ENCODE measurements around the gene HMGXB3. TPM values are rescaled to one million over a fixed set of nuclear protein-coding genes. Genes with fewer than 3 reads are reported as not detected.

HMGXB3 gene
- total RNA-seq, 2 donors from 2014 or later = 22.6 to 43.5 TPM

DNA sequence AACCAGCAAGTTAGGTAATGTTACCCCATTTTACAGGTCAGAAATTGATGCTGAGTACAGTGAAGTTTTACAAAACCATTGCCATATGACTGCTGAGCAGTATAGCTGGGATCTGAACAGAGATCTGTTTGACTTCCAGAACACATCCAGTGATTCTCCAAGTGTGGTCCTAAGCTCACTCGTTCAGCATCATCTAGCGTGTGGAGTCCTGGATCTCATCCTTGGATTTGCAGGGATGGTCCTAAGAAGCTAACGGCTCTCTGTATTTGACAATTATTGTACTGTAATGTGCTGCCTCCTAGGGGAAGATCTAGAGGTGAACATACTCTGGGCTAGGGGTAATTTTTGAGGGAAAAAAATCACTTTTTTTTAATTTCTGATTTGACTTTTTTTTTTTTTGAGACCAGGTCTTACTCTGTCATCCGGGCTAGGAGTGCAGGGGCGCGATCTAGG, 38.6 kb upstream of the HMGXB3 start:
- Histone ChIP-seq H3K4me1 (peaks cover 18% of the 10 kb centered on the region), H3K27me3 (no peaks in the 10 kb centered on the region), H3K9me3 (no peaks in the 10 kb centered on the region), H3K36me3 (replicated peaks in 1 of 2; ENCODE audit: insufficient read depth in 1 of 2, low read depth in 2 of 2) (no peaks in the 10 kb centered on the region), H3K27ac (no peak overlapping the region), H3K4me3 (no peak overlapping the region)
- intact Hi-C loops (cut with DNase I) = no loop called here
- DNase-seq (no peak), ATAC-seq (no peak)
- WGBS, 2 donors = 66 to 78% methylated on average over 5 to 6 of the region's 6 CpGs
- no peak for TF ChIP-seq POLR2A (IDR thresholded peaks at IDR 0.05)
- TF ChIP-seq, protein P1, sequence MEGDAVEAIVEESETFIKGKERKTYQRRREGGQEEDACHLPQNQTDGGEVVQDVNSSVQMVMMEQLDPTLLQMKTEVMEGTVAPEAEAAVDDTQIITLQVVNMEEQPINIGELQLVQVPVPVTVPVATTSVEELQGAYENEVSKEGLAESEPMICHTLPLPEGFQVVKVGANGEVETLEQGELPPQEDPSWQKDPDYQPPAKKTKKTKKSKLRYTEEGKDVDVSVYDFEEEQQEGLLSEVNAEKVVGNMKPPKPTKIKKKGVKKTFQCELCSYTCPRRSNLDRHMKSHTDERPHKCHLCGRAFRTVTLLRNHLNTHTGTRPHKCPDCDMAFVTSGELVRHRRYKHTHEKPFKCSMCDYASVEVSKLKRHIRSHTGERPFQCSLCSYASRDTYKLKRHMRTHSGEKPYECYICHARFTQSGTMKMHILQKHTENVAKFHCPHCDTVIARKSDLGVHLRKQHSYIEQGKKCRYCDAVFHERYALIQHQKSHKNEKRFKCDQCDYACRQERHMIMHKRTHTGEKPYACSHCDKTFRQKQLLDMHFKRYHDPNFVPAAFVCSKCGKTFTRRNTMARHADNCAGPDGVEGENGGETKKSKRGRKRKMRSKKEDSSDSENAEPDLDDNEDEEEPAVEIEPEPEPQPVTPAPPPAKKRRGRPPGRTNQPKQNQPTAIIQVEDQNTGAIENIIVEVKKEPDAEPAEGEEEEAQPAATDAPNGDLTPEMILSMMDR (IDR thresholded peaks at IDR 0.05) = peak in 5 of 7 experiments; percentile 20 to 35 (median 24)

DNA sequence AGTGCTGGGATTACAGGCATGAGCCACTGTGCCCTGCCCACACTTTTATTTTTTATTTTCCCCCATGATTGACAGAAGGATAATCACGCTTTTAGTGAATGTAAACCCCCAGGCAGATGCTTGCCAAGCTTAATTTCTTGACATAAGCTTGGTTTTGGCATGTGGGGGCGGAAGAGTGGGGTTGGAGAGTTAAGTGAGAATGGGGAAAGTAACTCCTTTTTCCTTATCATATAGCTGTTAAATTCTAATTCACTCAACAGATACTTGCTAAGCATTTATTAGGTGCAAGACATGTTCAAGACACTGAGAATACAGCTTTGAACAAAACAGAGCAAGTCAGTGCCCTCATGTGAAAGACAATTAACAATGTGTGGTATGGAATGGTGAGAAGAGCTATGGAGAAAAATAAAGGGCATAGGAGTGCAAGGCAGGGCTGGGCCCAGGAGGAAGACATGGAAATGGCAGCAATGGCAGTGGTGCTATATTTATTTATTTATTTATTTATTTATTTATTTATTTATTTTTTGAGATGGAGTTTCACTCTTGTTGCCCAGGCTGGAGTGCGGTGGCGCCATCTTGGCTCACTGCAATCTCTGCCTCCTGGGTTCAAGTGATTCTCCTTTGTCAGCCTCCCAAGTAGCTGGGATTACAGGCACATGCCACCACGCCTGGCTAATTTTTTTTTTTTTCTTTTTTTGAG, 37.8 kb upstream of the HMGXB3 start:
- ATAC-seq (no peak), DNase-seq (no peak)
- Histone ChIP-seq H3K9me3 (no peaks in the 10 kb centered on the region), H3K4me1 (peaks cover 18% of the 10 kb centered on the region), H3K36me3 (replicated peaks in 1 of 2; ENCODE audit: insufficient read depth in 1 of 2, low read depth in 2 of 2) (no peaks in the 10 kb centered on the region), H3K27ac (no peak overlapping the region), H3K27me3 (no peaks in the 10 kb centered on the region), H3K4me3 (no peak overlapping the region)
- TF ChIP-seq, protein P1 (IDR thresholded peaks at IDR 0.05) = no peak
- TF ChIP-seq POLR2A (IDR thresholded peaks at IDR 0.05) = no peak
- intact Hi-C loops (cut with DNase I) = no loop called here
- WGBS, 2 donors = 90 to 92% methylated on average over 5 of the region's 5 CpGs

DNA sequence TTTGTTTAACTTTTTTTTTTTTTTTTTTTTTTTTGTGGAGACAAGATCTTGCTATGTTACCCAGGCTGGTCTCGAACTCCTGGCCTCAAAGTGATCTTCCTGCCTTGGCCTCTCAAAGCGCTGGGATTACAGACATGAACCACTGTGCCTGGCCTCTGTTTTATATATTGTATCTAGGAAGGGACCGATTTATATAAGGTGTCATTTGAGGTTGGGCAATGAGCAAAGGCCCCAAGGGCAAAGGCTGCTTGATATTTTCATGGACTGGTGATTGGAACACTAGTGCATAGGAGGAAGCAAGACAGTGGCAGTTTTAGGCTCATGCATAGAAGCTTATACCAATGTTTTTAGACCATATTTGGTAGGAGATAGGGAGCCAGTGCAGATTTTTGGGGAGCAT, 36.8 kb upstream of the HMGXB3 start:
- intact Hi-C loops (cut with DNase I) = no loop called here
- ATAC-seq = no peak

DNA sequence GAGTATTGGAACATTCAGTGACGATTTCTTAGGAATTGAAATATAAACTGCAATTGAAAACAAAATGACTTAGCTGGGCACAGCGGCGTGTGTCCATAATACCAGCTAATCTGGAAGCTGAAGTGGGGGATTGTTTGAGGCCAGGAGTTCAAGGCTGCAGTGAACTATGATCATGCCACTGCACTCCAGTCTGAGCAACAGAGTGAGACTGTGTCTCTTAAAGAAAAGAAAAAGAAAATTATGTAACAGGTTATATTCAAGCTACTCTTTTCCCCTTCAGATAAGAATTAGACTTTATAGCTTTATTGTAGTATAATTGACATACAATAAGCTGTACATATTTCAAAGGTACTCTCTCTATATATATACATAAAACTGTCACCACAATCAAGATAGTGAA, 33.6 kb upstream of the HMGXB3 start:
- DNase-seq (no peak), ATAC-seq (no peak)
- 58 to 64% methylated on average over 3 of the region's 3 CpGs for WGBS, 2 donors
- Histone ChIP-seq H3K9me3 (no peaks in the 10 kb centered on the region), H3K27ac (no peak overlapping the region), H3K4me3 (no peak overlapping the region), H3K36me3 (replicated peaks in 1 of 2; ENCODE audit: insufficient read depth in 1 of 2, low read depth in 2 of 2) (no peaks in the 10 kb centered on the region), H3K4me1 (peaks cover under 1% of the 10 kb centered on the region), H3K27me3 (no peaks in the 10 kb centered on the region)
- TF ChIP-seq POLR2A (IDR thresholded peaks at IDR 0.05) = no peak
- TF ChIP-seq, protein P1 (IDR thresholded peaks at IDR 0.05) = no peak
- intact Hi-C loops (cut with DNase I) = no loop called here

More for the DNA sequence above, 36.8 kb upstream of the HMGXB3 start:
- DNase-seq = no peak
- no peak overlapping the region for H3K4me3 ChIP-seq
- 90 to 100% methylated on average over 3 of the region's 3 CpGs for WGBS, 2 donors
- peaks cover 18% of the 10 kb centered on the region for H3K4me1 ChIP-seq
- H3K27me3 ChIP-seq = no peaks in the 10 kb centered on the region
- H3K9me3 ChIP-seq = no peaks in the 10 kb centered on the region
- TF ChIP-seq, protein P1 (IDR thresholded peaks at IDR 0.05) = no peak
- TF ChIP-seq POLR2A (IDR thresholded peaks at IDR 0.05) = no peak
- H3K27ac ChIP-seq = no peak overlapping the region
- no peaks in the 10 kb centered on the region for H3K36me3 ChIP-seq (replicated peaks in 1 of 2; ENCODE audit: insufficient read depth in 1 of 2, low read depth in 2 of 2)

Data from body of pancreas (tissue), 4 donors.